A549 (cell line): ENCODE measurements around the gene PRKCSH. TPM values are rescaled to one million over a fixed set of nuclear protein-coding genes. Genes with fewer than 3 reads are reported as not detected.

Experiments used
- ATAC-seq, 2 experiments: fragments of 200-7000 bp in 1 of 2; fragments of >200 bp in 1 of 2; cut with Nextera tagmentation in 1 of 2; cut with Tn5 transposase in 1 of 2; 3 replicates each; pipeline versions ENCODE4 v1.8.0 to v1.9.1; 2018 to 2020; ENCODE audit warnings: mild to moderate bottlenecking in 1 of 2, moderate library complexity in 1 of 2
- CTCF ChIA-PET: fragments of 300-600 bp; sonication (Branson Sonifier 250); formaldehyde crosslinking; extraction: SDS; loops from one replicate; lab custom pipeline; 2021; ENCODE audit warnings: antibody characterized with exemption, inconsistent platforms; lab: Yijun Ruan, JAX
- POLR2A ChIA-PET: fragments of 350-600 bp; formaldehyde crosslinking; extraction: SDS; loops from one replicate; lab custom pipeline; 2021; ENCODE audit warnings: antibody characterized with exemption, inconsistent platforms; lab: Yijun Ruan, JAX
- DNase-seq, 2 experiments: peaks; one replicate each; pipeline versions ENCODE4 v3.0.0 to v3.0.0-alpha.2; 2011 to 2016; ENCODE audit warnings: low read depth in 1 of 2, low spot score in 1 of 2
- FAIRE-seq: peaks from 2 replicates; lab custom pipeline; 2011; peaks lifted over from hg19 to GRCh38; lab: Jason Lieb, UNC
- H3K27ac ChIP-seq, 2 experiments: fragments of >200 bp; sonication (Bioruptor Twin); formaldehyde crosslinking; 3 replicates each; pipeline ENCODE4 v1.5.1; 2016 to 2017
- H3K4me1 ChIP-seq: fragments of >200 bp; sonication (Bioruptor Twin); formaldehyde crosslinking; 3 replicates; pipeline ENCODE4 v1.6.1; 2016
- H3K4me2 ChIP-seq: fragments of >200 bp; sonication (Bioruptor Twin); formaldehyde crosslinking; 3 replicates; pipeline ENCODE4 v1.6.1; 2016
- H3K4me3 ChIP-seq: fragments of >200 bp; sonication (Bioruptor Twin); formaldehyde crosslinking; 3 replicates; pipeline ENCODE4 v1.5.1; 2016
- H3K9me3 ChIP-seq: fragments of >200 bp; sonication (Bioruptor Twin); formaldehyde crosslinking; 3 replicates; pipeline ENCODE4 v1.6.1; 2016
- CBX8 ChIP-seq: fragments of 200-600 bp; sonication (generic); IDR thresholded peaks from 2 replicates; pipeline ENCODE4 v1.6.1; 2016
- CEBPB ChIP-seq, 2 experiments: fragments of >200 bp in 1 of 2; sonication (Bioruptor Twin) in 1 of 2; formaldehyde crosslinking in 1 of 2; IDR thresholded peaks; 2 replicates each; pipeline ENCODE4 v1.6.1; 2012 to 2016
- EHF ChIP-seq: fragments of 250-450 bp; sonication (Bioruptor Pico); IDR thresholded peaks from 2 replicates; pipeline ENCODE4 v1.5.0; 2020; ENCODE audit warnings: mild to moderate bottlenecking
- EHMT2 ChIP-seq: fragments of 200-600 bp; sonication (generic); IDR thresholded peaks from 2 replicates; pipeline ENCODE4 v1.6.1; 2016; ENCODE audit warnings: antibody characterized with exemption, low read depth, mild to moderate bottlenecking, moderate library complexity
- EP300 ChIP-seq, 2 experiments: fragments of >200 bp; sonication (Bioruptor Twin); formaldehyde crosslinking; IDR thresholded peaks; 2 replicates in 1 of 2; 3 replicates in 1 of 2; pipeline ENCODE4 v1.6.1; 2016 to 2017
- FOXS1 ChIP-seq: fragments of 250-450 bp; sonication (Bioruptor Pico); IDR thresholded peaks from 2 replicates; pipeline ENCODE4 v1.5.0; 2020; ENCODE audit warnings: mild to moderate bottlenecking, moderate library complexity
- GATA3 ChIP-seq: IDR thresholded peaks from 2 replicates; pipeline ENCODE4 v1.6.1; 2012; ENCODE audit warnings: borderline replicate concordance
- HEYL ChIP-seq: fragments of 250-450 bp; sonication (Bioruptor Pico); IDR thresholded peaks from 2 replicates; pipeline ENCODE4 v1.8.0; 2021; ENCODE audit warnings: mild to moderate bottlenecking, moderate library complexity
- KDM5A ChIP-seq: fragments of 200-600 bp; sonication (generic); IDR thresholded peaks from 2 replicates; pipeline ENCODE4 v1.6.1; 2016; ENCODE audit warnings: antibody characterized with exemption, mild to moderate bottlenecking
- PHF8 ChIP-seq: fragments of 200-600 bp; sonication (generic); IDR thresholded peaks from 2 replicates; pipeline ENCODE4 v1.6.1; 2016; ENCODE audit warnings: low read depth, mild to moderate bottlenecking, antibody characterized with exemption, moderate library complexity, borderline replicate concordance
- POLR2A ChIP-seq: IDR thresholded peaks from 2 replicates; pipeline ENCODE4 v1.6.1; 2012; ENCODE audit warnings: mild to moderate bottlenecking, low read length
- POLR2AphosphoS2 ChIP-seq: conservative IDR thresholded peaks from 2 replicates; pipeline ENCODE4 v1.6.1; 2012; ENCODE audit warnings: low read length, improper control_type of control experiment, inconsistent platforms
- RAD21 ChIP-seq, 2 experiments: fragments of >200 bp in 1 of 2; sonication (Bioruptor Twin) in 1 of 2; formaldehyde crosslinking in 1 of 2; IDR thresholded peaks in 1 of 2; conservative IDR thresholded peaks in 1 of 2; 2 replicates in 1 of 2; 3 replicates in 1 of 2; pipeline ENCODE4 v1.6.1; 2012 to 2018; ENCODE audit warnings: inconsistent platforms in 1 of 2
- SMC3 ChIP-seq: fragments of >200 bp; sonication (Bioruptor Twin); formaldehyde crosslinking; IDR thresholded peaks from 3 replicates; pipeline ENCODE4 v1.6.1; 2018; ENCODE audit warnings: inconsistent platforms
- ZC3H11A ChIP-seq: fragments of 450-650 bp; IDR thresholded peaks from 2 replicates; pipeline ENCODE4 v1.6.1; 2014; ENCODE audit warnings: antibody characterized with exemption, mild to moderate bottlenecking
- WGBS: methylation state at CpG from one replicate; pipeline ENCODE4 v1.1.6; 2017; ENCODE audit errors: missing lambda C conversion rate; 5-methylcytosine and 5-hydroxymethylcytosine counted together
- polyA plus RNA-seq, 4 experiments: library from polyadenylated mRNA; depleted of rRNA in 3 of 4; stranded (reverse); fragments of >200 nt; fragmentation: RNase III in 1 of 4; extraction: RNeasy Plus Mini Kit Qiagen cat#74134 plus additional on column Dnase treatment in 1 of 4; gene quantifications; 2 replicates in 3 of 4; 3 replicates in 1 of 4; pipeline ENCODE4 v1.2.3, GENCODE V29; 2011 to 2017
- TF ChIP-seq, protein P1 (sequence below): fragments of >200 bp; sonication (Bioruptor Twin); formaldehyde crosslinking; IDR thresholded peaks from 2 replicates; pipeline ENCODE4 v1.6.1; 2016
- TF ChIP-seq, protein P2 (sequence below): IDR thresholded peaks from 2 replicates; pipeline ENCODE4 v1.6.1; 2012; ENCODE audit warnings: low read depth, borderline replicate concordance
- TF ChIP-seq, protein P3 (sequence below): fragments of 150-350 bp; IDR thresholded peaks from 2 replicates; pipeline ENCODE4 v1.6.1; 2014; ENCODE audit warnings: low read depth, mild to moderate bottlenecking, low read length
- TF ChIP-seq, protein P4 (sequence below): fragments of 200-600 bp; sonication (generic); IDR thresholded peaks from 2 replicates; pipeline ENCODE4 v1.6.1; 2016; ENCODE audit warnings: antibody characterized with exemption, mild to moderate bottlenecking, moderate library complexity
- TF ChIP-seq, protein P5 (sequence below): IDR thresholded peaks from 2 replicates; pipeline ENCODE4 v1.6.1; 2012

Gene PRKCSH
- polyA plus RNA-seq, 2 of the 4 experiments (the other 2 are of a cell fraction) = 75.0 to 215 TPM

DNA sequence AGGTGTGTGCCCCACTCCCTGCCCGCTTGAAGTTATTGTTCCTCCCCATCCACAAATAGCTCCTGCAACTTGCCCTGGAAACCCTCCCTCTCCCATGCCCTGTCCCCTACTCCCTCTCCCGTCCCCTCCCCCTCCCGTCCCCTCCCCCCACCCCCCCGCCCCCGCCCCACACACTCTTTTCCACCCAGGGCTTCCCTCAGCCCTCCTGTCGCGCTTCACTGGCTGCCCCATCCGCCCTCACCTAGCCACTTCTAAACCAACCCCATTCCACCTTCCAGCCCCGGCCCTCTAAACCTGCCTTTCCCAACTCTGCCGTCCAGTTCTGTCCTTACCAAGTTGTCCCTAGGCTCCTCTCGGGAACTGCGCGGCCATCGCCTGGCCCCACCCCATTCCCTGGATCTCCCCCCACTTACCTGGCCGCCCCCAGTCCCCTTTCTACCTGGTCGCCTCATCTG lies 17.3 kb upstream of the PRKCSH start:
- ATAC-seq (peak; percentile 9 to 10; a peak in 4 of 6 replicates), DNase-seq (no peak), FAIRE-seq (no peak)
- WGBS = 30% methylated on average over 10 of the region's 16 CpGs
- ChIA-PET POLR2A (no interaction called here), CTCF (interaction anchor here (0.7 to 6.3 kb wide), 3 partner anchors 17 to 65 kb away, joined by 3 to 40 read pairs (median 3); partner anchors contain the start of genes EPOR and ODAD3)
- Histone ChIP-seq H3K4me1 (no peaks in the 10 kb centered on the region), H3K4me3 (peak overlapping the region; percentile 55), H3K27ac (peak overlapping the region in 1 of 2 experiments; percentile 76; a peak in 3 of 6 replicates), H3K9me3 (no peaks in the 10 kb centered on the region), H3K4me2 (peak overlapping the region; percentile 85)
- no peak for TF ChIP-seq SMC3
- TF ChIP-seq CEBPB (IDR thresholded peaks at IDR 0.05) = no peak
- no peak for TF ChIP-seq RAD21 (conservative IDR thresholded peaks at IDR 0.05 in 1 of 2, IDR thresholded peaks at IDR 0.05 in 1 of 2)
- TF ChIP-seq POLR2A = no peak
- TF ChIP-seq EHMT2 = no peak
- no peak for TF ChIP-seq GATA3
- TF ChIP-seq ZC3H11A = no peak
- TF ChIP-seq KDM5A = no peak
- TF ChIP-seq POLR2AphosphoS2 = no peak
- TF ChIP-seq HEYL = no peak
- TF ChIP-seq, protein P1, sequence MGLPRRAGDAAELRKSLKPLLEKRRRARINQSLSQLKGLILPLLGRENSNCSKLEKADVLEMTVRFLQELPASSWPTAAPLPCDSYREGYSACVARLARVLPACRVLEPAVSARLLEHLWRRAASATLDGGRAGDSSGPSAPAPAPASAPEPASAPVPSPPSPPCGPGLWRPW = no peak
- TF ChIP-seq, protein P2, sequence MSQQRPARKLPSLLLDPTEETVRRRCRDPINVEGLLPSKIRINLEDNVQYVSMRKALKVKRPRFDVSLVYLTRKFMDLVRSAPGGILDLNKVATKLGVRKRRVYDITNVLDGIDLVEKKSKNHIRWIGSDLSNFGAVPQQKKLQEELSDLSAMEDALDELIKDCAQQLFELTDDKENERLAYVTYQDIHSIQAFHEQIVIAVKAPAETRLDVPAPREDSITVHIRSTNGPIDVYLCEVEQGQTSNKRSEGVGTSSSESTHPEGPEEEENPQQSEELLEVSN = no peak
- TF ChIP-seq, protein P3, sequence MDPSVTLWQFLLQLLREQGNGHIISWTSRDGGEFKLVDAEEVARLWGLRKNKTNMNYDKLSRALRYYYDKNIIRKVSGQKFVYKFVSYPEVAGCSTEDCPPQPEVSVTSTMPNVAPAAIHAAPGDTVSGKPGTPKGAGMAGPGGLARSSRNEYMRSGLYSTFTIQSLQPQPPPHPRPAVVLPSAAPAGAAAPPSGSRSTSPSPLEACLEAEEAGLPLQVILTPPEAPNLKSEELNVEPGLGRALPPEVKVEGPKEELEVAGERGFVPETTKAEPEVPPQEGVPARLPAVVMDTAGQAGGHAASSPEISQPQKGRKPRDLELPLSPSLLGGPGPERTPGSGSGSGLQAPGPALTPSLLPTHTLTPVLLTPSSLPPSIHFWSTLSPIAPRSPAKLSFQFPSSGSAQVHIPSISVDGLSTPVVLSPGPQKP = no peak
- TF ChIP-seq PHF8 = no peak
- no peak for TF ChIP-seq EHF (CRISPR knock-in tag)
- no peak for TF ChIP-seq EP300 (IDR thresholded peaks at IDR 0.05)
- TF ChIP-seq CBX8 = no peak
- TF ChIP-seq, protein P4, sequence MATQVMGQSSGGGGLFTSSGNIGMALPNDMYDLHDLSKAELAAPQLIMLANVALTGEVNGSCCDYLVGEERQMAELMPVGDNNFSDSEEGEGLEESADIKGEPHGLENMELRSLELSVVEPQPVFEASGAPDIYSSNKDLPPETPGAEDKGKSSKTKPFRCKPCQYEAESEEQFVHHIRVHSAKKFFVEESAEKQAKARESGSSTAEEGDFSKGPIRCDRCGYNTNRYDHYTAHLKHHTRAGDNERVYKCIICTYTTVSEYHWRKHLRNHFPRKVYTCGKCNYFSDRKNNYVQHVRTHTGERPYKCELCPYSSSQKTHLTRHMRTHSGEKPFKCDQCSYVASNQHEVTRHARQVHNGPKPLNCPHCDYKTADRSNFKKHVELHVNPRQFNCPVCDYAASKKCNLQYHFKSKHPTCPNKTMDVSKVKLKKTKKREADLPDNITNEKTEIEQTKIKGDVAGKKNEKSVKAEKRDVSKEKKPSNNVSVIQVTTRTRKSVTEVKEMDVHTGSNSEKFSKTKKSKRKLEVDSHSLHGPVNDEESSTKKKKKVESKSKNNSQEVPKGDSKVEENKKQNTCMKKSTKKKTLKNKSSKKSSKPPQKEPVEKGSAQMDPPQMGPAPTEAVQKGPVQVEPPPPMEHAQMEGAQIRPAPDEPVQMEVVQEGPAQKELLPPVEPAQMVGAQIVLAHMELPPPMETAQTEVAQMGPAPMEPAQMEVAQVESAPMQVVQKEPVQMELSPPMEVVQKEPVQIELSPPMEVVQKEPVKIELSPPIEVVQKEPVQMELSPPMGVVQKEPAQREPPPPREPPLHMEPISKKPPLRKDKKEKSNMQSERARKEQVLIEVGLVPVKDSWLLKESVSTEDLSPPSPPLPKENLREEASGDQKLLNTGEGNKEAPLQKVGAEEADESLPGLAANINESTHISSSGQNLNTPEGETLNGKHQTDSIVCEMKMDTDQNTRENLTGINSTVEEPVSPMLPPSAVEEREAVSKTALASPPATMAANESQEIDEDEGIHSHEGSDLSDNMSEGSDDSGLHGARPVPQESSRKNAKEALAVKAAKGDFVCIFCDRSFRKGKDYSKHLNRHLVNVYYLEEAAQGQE = no peak

DNA sequence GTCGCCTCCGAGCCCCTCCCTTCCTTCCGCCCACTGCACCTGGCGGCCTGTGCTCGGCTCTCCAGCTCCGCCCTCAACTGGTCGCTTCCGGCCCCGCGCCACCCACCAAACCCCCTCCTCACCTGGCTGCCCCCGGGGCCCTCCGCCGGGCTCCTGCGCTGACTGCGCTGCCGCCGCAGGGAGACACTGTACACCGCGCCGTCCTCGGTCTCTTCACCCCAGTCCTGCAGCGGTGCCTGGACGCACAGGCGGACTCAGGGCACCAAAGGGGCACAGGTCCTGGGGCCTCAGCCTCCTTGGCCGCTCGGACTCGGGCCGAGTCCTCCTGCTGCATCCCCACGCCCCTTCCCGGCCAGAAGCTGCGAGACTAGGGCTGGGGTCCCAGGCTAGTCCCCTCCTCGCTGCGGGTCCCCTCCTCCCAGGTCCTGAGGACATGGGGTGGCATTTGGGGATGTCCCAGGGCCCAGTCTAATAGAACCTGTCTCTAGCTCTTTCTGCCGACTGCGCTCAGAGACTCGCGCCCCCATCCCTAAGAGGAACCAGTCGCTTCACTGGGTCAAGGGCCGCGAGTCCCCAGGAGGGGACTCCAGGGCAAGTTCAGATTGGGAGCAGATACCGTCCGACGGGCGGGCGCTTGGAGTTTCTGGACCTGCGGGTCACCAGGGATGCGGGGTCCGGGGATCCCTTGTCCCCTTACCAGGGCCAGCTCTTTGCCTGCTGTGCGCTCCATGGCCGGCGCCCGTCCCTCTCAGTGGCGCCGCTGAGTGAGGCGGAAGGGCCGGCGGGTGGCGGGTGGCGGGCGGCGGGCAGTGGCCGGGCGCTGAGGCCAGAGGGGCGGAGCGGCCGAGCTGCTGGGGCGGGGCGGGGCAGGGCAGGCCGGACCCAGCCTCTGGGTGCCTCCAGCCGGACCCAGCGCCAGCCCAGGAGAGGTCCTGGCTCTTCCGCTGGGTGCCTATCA lies 16.6 kb upstream of the PRKCSH start, which contains the start of gene RGL3:
RGL3 (minus strand) TSS at position 766 of the 958 bp plus-strand sequence; CDS start at position 730, 36 bp downstream.
- Histone ChIP-seq H3K4me3 (peak within 1 kb of the TSS; percentile 55), H3K27ac (peak within 1 kb of the TSS; percentile 51 to 76; a peak in 5 of 6 replicates)
- TF ChIP-seq EP300 (IDR thresholded peaks at IDR 0.05) (no peak), FOXS1 (CRISPR knock-in tag) (no peak)
- TF ChIP-seq, protein P5, sequence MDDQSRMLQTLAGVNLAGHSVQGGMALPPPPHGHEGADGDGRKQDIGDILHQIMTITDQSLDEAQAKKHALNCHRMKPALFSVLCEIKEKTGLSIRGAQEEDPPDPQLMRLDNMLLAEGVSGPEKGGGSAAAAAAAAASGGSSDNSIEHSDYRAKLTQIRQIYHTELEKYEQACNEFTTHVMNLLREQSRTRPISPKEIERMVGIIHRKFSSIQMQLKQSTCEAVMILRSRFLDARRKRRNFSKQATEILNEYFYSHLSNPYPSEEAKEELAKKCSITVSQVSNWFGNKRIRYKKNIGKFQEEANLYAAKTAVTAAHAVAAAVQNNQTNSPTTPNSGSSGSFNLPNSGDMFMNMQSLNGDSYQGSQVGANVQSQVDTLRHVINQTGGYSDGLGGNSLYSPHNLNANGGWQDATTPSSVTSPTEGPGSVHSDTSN = no peak
- TF ChIP-seq, all 56 proteins: peak for 0
- H3K4me2 ChIP-seq = peak within 1 kb of the TSS; percentile 85
- no peaks in the 10 kb centered on the region for H3K9me3 ChIP-seq
- FAIRE-seq = no peak
- 16% methylated on average over 13 of the region's 72 CpGs for WGBS
- CTCF ChIA-PET = interaction anchor here (0.7 to 6.3 kb wide), 6 partner anchors 12 to 64 kb away, joined by 3 to 40 read pairs (median 3); partner anchors contain the start of genes EPOR, ODAD3 and PRKCSH
- DNase-seq = no peak
- H3K4me1 ChIP-seq = no peaks in the 10 kb centered on the region
- POLR2A ChIA-PET = interaction anchor here (1.0 to 3.5 kb wide), 2 partner anchors 16 to 44 kb away, joined by 3 to 11 read pairs; partner anchors contain the start of genes ODAD3 and SWSAP1
- ATAC-seq = peak; percentile 72 to 81
